Measurements from ENCODE around the gene LENEP.

DNA sequence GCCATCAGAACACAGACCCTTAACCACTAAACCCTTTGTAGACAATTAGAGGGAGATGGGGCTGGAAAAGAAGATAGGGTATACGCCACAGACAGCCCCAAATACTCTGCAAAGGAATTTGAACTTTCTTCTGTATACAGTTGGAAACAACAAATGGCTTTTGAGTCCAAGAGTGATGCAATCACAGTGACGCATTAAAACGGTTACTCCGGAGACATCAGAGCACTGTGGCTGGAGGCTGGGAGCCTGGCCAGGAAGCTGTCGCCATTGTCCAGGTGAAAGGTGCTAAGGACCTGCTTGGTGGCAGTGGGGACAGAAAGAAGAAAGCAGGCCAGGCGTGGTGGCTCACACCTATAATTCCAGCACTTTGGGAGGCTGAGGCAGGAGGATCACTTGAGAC, 6.1 kb upstream of the LENEP start:
- TF ChIP-seq CTCF (IDR thresholded peaks at IDR 0.05; ENCODE audit: low read length): no peak
- TF ChIP-seq EZH2 (optimal IDR thresholded peaks at IDR 0.05; ENCODE audit: low read depth, low read length): no peak
- TF ChIP-seq EZH2phosphoT487 (IDR thresholded peaks at IDR 0.05; ENCODE audit: low read length): no peak
